OCI-LY1 (cell line): ENCODE data around the gene PDIA3.

Source experiments
- H2AFZ ChIP-seq: fragments of 200-600 bp; sonication (generic), shearing (Covaris generic); 2 replicates; pipeline ENCODE4 v1.6.0; 2014; ENCODE audit warnings: antibody characterized with exemption, mild to moderate bottlenecking, low read length
- H3F3A ChIP-seq: fragments of 200-600 bp; sonication (generic), shearing (Covaris generic); 2 replicates; pipeline ENCODE4 v1.6.0; 2014; ENCODE audit warnings: mild to moderate bottlenecking, antibody characterized with exemption, low read length, moderate library complexity; ENCODE audit not compliant: insufficient read depth
- H3K27ac ChIP-seq: fragments of 200-600 bp; sonication (generic); 2 replicates; pipeline ENCODE4 v1.5.1; 2014; ENCODE audit warnings: low read length, mixed run types, mild to moderate bottlenecking, low read depth; ENCODE audit not compliant: poor library complexity, severe bottlenecking
- H3K27me3 ChIP-seq: fragments of 200-600 bp; sonication (generic); 2 replicates; pipeline ENCODE4 v1.6.0; 2014; ENCODE audit warnings: antibody characterized with exemption, mild to moderate bottlenecking, low read length, moderate library complexity; ENCODE audit not compliant: insufficient read depth
- H3K36me3 ChIP-seq: fragments of 200-600 bp; sonication (generic); 2 replicates; pipeline ENCODE4 v1.6.1; 2014; ENCODE audit warnings: mild to moderate bottlenecking, antibody characterized with exemption, low read length, moderate library complexity, mixed read lengths; ENCODE audit not compliant: insufficient read depth
- H3K4me1 ChIP-seq: fragments of 200-600 bp; sonication (generic); 2 replicates; pipeline ENCODE4 v1.5.1; 2014; ENCODE audit warnings: mild to moderate bottlenecking, low read length, moderate library complexity; ENCODE audit not compliant: insufficient read depth, severe bottlenecking
- H3K4me2 ChIP-seq: fragments of 200-600 bp; sonication (generic), shearing (Covaris generic); 2 replicates; pipeline ENCODE4 v1.6.1; 2014; ENCODE audit warnings: low read length
- H3K4me3 ChIP-seq: fragments of 200-600 bp; sonication (generic); 2 replicates; pipeline ENCODE4 v1.5.1; 2014; ENCODE audit warnings: low read length, low read depth, mild to moderate bottlenecking, mixed read lengths; ENCODE audit not compliant: poor library complexity, severe bottlenecking
- H3K79me2 ChIP-seq: fragments of 200-600 bp; shearing (Covaris generic); 2 replicates; pipeline ENCODE4 v1.6.1; 2016; ENCODE audit warnings: mixed run types, low read length, mixed read lengths; ENCODE audit not compliant: insufficient read depth
- H3K9ac ChIP-seq: fragments of 200-600 bp; sonication (generic), shearing (Covaris generic); 2 replicates; pipeline ENCODE4 v1.6.1; 2014; ENCODE audit warnings: mild to moderate bottlenecking, low read length, mixed read lengths
- H3K9me2 ChIP-seq: fragments of 200-600 bp; sonication (generic), shearing (Covaris generic); 2 replicates; pipeline ENCODE4 v1.6.1; 2014; ENCODE audit warnings: low read depth, mild to moderate bottlenecking, low read length, mixed read lengths
- H3K9me3 ChIP-seq: fragments of 200-600 bp; shearing (Covaris generic); 2 replicates; pipeline ENCODE4 v1.6.1; 2014; ENCODE audit warnings: low read length, mixed read lengths
- H4K20me1 ChIP-seq: fragments of 200-600 bp; sonication (generic), shearing (Covaris generic); 2 replicates; pipeline ENCODE4 v1.6.0; 2016; ENCODE audit warnings: mild to moderate bottlenecking, low read length; ENCODE audit not compliant: insufficient read depth
- EZH2 ChIP-seq: fragments of 200-600 bp; sonication (generic), shearing (Covaris generic); IDR thresholded peaks from 2 replicates; pipeline ENCODE4 v1.8.0; 2017; ENCODE audit warnings: borderline replicate concordance, mixed run types, mild to moderate bottlenecking, antibody characterized with exemption, low read length, moderate library complexity, mixed read lengths
- TF ChIP-seq, protein P1 (sequence below): fragments of 200-600 bp; sonication (generic), shearing (Covaris generic); IDR thresholded peaks from 2 replicates; pipeline ENCODE4 v1.5.1; 2017; ENCODE audit warnings: mild to moderate bottlenecking, antibody characterized with exemption, low read length, moderate library complexity, mixed read lengths

The PDIA3 gene

GRCh38 chr15:43777267-43777914 is 31.2 kb downstream of the PDIA3 start:
- peaks cover 10% of the 10 kb centered on the region for H3K79me2 ChIP-seq
- H3K27ac ChIP-seq, result peak overlapping the region; percentile 98
- H3K4me1 ChIP-seq, result peaks cover 62% of the 10 kb centered on the region
- H3K36me3 ChIP-seq, result peaks cover 41% of the 10 kb centered on the region
- peak overlapping the region; percentile 100 for H3K4me2 ChIP-seq
- peak overlapping the region; percentile 90 for H3K4me3 ChIP-seq
- no peaks in the 10 kb centered on the region for H3K27me3 ChIP-seq
- no peaks in the 10 kb centered on the region for H3K9me2 ChIP-seq
- no peak overlapping the region for H2AFZ ChIP-seq
- H3F3A ChIP-seq, result peaks cover 25% of the 10 kb centered on the region
- peak overlapping the region; percentile 96 for H3K9ac ChIP-seq
- no peaks in the 10 kb centered on the region for H3K9me3 ChIP-seq
- no peaks in the 10 kb centered on the region for H4K20me1 ChIP-seq
- TF ChIP-seq, protein P1, sequence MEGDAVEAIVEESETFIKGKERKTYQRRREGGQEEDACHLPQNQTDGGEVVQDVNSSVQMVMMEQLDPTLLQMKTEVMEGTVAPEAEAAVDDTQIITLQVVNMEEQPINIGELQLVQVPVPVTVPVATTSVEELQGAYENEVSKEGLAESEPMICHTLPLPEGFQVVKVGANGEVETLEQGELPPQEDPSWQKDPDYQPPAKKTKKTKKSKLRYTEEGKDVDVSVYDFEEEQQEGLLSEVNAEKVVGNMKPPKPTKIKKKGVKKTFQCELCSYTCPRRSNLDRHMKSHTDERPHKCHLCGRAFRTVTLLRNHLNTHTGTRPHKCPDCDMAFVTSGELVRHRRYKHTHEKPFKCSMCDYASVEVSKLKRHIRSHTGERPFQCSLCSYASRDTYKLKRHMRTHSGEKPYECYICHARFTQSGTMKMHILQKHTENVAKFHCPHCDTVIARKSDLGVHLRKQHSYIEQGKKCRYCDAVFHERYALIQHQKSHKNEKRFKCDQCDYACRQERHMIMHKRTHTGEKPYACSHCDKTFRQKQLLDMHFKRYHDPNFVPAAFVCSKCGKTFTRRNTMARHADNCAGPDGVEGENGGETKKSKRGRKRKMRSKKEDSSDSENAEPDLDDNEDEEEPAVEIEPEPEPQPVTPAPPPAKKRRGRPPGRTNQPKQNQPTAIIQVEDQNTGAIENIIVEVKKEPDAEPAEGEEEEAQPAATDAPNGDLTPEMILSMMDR, result peak; percentile 94
- TF ChIP-seq EZH2, result no peak

- Histone ChIP-seq H3K4me1 (peaks cover 45% of the 10 kb centered on the region), H3K79me2 (peaks cover 10% of the 10 kb centered on the region), H3K9ac (no peak overlapping the region), H3K4me3 (no peak overlapping the region), H3K36me3 (peaks cover 26% of the 10 kb centered on the region), H3K27me3 (no peaks in the 10 kb centered on the region), H3K9me2 (no peaks in the 10 kb centered on the region), H2AFZ (no peak overlapping the region), H3K27ac (peak overlapping the region; percentile 64), H3K4me2 (no peak overlapping the region), H3F3A (peaks cover 15% of the 10 kb centered on the region), H3K9me3 (no peaks in the 10 kb centered on the region), H4K20me1 (no peaks in the 10 kb centered on the region)
- TF ChIP-seq, protein P1, result no peak
- TF ChIP-seq EZH2, result no peak
These were observed 32.8 kb downstream of the PDIA3 start for GRCh38 chr15:43779016-43779415.

DNA sequence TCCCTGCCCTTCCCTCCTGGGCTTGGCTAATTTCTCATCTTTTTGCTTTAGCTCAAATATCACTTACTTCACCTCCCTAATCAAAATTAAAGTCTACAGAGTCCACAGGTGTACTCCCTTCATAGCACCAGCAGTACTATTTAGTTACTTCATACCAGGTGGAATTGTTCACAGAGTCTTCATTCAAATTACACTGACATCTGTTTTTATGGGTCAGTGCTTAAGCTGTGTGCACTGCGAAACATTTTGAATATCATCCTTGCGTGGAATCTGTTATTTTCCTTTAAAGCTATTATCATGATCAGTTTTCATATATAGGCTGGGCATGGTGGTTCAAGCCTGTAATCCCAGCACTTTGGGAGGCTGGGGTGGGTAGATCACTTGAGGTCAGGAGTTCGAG is 43.2 kb downstream of the PDIA3 start:
- H3K27me3 ChIP-seq, result no peaks in the 10 kb centered on the region
- peak overlapping the region; percentile 61 for H3K9ac ChIP-seq
- no peak for TF ChIP-seq EZH2
- TF ChIP-seq, protein P1, result no peak
- peak overlapping the region; percentile 71 for H3K4me2 ChIP-seq
- H2AFZ ChIP-seq, result no peak overlapping the region
- peak overlapping the region; percentile 19 for H3K4me3 ChIP-seq
- H3K9me3 ChIP-seq, result no peaks in the 10 kb centered on the region
- H3K27ac ChIP-seq, result peak overlapping the region; percentile 99
- H3K9me2 ChIP-seq, result no peaks in the 10 kb centered on the region
- H3K36me3 ChIP-seq, result peaks cover 39% of the 10 kb centered on the region
- H3F3A ChIP-seq, result peaks cover 4% of the 10 kb centered on the region; the same call in 1 of the 2 replicates
- H3K79me2 ChIP-seq, result peaks cover 12% of the 10 kb centered on the region; the same call in 1 of the 2 replicates
- H3K4me1 ChIP-seq, result peaks cover 64% of the 10 kb centered on the region
- no peaks in the 10 kb centered on the region for H4K20me1 ChIP-seq
